HT1080 (cell line): ENCODE measurements around the gene INSYN1. TPM values are rescaled to one million over a fixed set of nuclear protein-coding genes. Genes with fewer than 3 reads are reported as not detected.
A peak's percentile ranks its signal among the peaks of the same experiment; 100 is the strongest.
"Not testable (repeated sequence)": the region's sequence is repeated elsewhere in the genome, so short reads cannot be mapped to it uniquely, and the experiment has no call there.

Experiments used
- DNase-seq: peaks from one replicate; pipeline ENCODE4 v3.0.0-alpha.2; 2015; ENCODE audit warnings: low read depth
- polyA plus RNA-seq, 2 experiments: library from polyadenylated mRNA; depleted of rRNA; stranded (reverse); fragments of >200 nt; gene quantifications; 2 replicates each; pipeline ENCODE4 v1.2.3, GENCODE V29; 2015
- total RNA-seq: library from RNA; depleted of rRNA; stranded (reverse); fragments of >200 nt; shearing (Covaris generic); gene quantifications from 2 replicates; pipeline ENCODE4 v1.2.3, GENCODE V29; 2014; rRNA removed

The INSYN1 gene, protein sequence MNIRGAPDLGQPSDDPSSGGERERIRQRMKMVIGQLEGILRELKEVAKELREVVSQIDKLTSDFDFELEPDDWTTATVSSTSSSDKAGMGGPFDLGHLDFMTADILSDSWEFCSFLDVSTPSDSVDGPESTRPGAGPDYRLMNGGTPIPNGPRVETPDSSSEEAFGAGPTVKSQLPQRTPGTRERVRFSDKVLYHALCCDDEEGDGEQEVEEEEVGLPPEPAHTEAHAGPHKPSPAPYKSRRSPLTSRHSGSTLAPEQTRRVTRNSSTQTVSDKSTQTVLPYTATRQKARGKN
- 0.53 and 1.1 TPM in 2 replicates for total RNA-seq
- polyA plus RNA-seq (2015; cell fraction: cytosol; rRNA removed): 0.08 and 0.21 TPM in 2 replicates
- polyA plus RNA-seq (2015; cell fraction: nucleus; rRNA removed): 0.01 and 0.51 TPM in 2 replicates

DNA sequence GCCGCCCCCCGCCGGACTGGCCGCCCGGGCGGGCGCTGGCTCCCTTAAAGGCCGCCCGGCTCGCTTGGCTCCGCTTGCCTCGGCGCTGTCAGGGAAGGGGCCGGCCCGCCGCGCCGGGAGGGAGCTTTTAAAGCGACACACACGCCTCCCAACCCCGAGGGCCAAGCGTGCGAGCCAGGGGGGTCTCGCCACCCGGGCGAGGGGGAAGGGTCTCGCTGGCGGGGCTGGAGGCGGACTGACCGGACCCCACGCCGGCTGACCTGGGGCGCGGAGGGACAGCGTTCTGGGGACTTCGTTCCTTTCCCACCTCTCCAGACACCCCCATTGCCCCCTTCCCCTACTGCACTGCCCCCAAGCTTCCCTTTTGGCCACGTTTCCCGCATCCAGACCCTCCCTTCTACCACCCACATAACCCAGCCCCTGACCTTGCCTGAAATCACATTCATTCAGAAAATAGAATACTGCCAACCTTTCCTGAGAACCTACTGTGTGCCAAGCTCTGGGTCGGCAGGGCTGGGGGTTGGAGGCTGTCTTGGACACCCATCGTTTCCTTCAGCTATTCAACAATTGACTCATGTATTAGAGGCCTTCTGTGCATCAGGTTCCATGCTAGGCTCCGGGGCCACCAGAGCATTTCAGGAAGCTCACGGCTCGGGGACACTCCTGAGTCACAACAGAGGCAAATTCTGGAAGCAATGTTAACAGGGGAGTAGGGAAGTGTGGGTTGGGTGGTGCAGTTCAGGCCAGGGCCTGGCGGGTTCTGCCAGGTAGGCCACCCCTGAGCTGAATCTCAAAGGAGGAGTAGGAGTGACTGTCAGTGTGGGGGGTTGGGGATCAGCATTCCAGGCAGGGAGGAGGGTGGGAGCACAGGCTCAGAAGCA, at the start of gene INSYN1:
Gene INSYN1, minus strand, starts transcription at position 102 of the 881 bp plus-strand sequence. CDS start 2,221 bp downstream, outside the sequence.
- DNase-seq: no peak

GRCh38 chr15:73802431-73803041, 49.4 kb upstream of the INSYN1 start:
- DNase-seq: no peak

DNA sequence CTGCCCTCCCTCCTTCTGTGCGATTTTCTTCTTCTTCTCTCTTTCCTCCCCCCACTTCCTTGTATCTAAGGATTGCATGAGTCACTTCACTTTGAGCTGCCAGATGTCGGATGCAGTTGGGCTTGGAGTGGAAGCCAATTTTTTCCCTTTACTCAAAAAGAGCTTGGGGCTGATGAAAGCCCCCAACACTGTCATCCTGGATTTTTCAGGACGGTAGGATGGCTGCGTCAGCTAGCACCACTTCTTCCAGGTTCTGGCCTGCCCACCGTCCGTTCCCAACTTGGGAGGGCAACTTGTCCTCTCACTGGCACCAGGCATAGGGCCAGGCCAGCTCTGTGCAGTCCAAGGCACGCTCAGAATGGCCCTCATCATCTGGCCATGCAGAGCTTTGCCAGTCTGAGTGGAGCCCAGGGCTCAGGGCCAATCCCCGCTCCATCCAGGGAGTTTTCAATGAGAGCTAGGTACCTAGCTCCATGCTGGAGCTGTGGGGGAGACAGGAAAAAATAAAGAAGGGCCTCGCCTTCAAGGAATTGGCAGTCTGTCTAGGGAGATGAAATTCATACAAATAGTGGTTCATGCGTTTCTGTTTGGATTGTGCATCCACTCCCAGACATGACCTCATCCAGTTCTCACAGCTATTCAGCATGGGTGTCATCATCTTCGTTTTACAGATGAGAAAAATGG, 47.7 kb upstream of the INSYN1 start:
- peak; percentile 86 for DNase-seq

DNA sequence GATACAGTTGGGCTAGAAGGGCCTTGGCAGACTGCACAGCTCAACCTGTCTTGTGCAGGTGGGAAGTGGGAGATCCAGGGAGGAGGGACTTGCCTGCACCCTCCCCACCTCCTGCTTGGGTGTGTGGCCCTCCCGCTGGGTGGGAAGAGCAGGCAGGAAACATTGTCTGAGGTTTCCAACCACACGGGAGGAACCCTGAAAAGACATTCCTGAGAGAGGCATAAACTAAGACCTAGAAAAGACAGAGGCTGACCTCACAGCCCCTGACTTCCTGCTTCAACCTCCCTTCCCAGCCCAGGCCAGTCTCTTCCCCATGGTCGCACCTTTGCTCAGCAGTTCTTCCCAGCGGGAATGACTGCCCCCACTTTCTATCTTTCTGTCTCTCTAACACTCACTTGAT, 46.3 kb upstream of the INSYN1 start:
- DNase-seq: peak; percentile 83

DNA sequence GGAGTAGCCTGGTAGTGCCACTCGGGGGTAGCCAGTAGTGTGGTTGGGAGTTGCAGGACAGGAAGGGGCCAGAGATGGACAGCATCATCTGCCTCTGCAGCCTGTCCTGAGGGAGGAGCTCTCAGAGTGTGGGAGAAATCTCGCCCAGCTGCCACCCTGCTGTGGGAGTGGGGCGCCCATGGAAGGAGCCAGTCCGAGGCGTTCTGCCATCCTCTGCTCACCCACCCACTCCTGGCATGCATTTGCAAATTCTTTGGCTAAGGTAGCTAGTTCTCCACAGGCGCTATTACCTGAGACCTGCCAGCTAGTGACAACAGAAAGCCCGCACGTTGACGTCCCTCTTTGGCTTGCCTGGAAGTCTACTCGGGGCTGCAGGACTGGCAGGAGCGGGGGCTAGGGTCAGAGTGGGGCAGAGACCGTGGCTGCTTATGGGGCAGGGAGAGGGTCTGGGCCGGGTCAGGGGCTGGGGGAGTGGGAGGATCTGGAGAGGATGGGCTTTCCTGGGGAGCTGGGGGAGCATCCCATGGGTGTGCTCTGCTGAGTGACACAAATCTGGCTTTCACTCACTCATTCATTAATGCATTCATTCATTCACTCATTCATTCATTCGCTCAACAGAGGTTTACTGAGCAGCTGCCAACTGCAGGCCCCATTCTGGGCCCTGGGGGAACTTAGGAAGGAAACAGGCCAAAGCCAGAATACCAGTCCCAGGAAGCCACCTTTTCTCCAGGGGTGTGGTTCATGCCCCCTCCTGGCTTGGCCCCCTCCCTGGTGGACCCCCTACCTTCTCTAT, 44.4 kb upstream of the INSYN1 start:
- DNase-seq: no peak

GRCh38 chr15:73796331-73796831, 43.2 kb upstream of the INSYN1 start:
- DNase-seq: no peak

DNA sequence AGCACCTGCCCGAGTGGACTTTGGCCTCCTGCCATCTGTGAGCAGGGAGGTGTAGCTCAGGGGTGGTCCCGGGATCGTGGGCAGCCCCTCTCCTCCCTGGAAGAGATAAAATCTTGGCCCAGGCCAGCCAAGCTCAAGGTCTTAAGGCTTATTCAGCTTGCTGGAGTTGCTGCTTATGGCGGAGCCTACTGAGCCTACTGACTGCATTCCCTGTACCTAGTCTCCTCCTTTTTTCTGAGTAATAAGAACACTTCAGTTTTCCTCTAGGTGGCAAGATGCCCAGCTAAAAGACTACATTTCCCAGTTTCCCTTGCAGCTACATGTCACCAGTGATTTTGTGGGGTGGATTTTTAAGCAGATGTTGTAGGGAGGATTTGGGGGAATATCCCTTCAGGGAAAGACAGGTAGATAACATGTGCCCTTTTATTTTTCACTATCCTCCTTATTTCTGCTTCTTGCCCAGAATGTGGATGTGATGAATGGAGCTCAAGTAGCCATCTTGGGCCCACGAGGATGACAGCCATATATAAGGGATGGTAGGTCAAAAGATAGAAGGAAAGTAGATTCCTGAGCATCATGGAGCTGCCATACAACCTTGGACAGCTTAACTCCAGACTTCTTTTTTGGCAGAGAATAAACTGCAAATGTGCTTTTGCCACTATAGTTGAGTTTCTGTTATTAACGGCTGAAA, 41.4 kb upstream of the INSYN1 start:
- peak; percentile 64 for DNase-seq

GRCh38 chr15:73792899-73793541, 39.9 kb upstream of the INSYN1 start:
- not testable (repeated sequence) for DNase-seq

DNA sequence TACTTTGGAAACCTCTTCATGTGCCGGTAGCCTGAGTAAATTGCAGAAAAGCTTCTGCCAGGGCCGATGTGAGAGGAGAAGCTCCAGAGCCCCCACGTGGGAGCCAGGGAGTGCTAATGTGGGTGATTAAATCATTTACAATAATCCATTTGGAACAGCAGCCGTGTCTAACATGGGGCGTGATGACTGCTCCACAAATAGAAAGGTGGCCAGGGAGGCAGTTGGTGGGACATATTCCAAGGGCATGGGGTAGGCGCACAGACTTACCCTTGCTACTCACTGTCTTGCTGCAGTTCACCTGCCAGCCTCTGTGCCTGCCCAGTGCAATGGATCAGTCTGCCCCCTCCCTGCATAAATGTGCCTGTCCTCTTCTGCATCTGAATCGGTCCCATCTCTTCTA, 39.3 kb upstream of the INSYN1 start:
- DNase-seq: no peak

DNA sequence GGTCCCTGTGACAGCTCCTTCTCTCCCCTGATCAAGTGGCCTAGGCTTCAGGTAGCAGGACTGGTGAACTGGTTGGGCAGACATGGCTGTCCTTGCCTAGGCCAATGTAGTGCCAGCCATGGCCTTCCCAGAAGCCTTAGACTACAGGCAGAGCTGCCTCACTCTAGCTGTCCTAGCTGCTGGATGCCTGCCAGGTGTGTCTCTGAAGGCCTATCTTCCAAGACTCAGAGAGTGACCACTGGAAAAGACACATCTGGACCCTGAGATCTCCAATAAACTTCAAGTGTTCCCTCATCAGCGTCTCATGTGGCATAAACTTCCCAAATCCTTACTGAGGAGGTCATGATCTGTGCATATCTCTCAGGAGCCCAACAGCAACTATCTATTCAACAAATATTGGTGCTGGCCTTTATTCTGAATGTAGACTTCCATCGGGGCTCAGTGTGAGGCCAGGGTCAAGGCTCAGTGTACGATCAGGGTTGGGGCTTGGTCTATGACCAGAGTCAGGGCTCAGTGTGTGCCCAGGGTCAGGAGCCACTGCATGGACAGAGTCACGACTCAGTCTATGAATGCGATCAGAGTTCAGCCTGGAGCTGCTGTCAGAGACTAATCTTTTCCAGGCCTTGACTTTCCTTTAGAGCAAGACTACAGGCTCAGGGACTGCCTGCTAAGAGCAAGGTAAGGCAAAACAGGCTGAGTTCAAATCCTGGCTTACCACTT, 36.5 kb upstream of the INSYN1 start:
- DNase-seq: no peak

GRCh38 chr15:73787621-73788020, 34.5 kb upstream of the INSYN1 start:
- DNase-seq: peak; percentile 58

- DNase-seq: no peak
These were observed 33.4 kb upstream of the INSYN1 start for GRCh38 chr15:73786538-73786937.

DNA sequence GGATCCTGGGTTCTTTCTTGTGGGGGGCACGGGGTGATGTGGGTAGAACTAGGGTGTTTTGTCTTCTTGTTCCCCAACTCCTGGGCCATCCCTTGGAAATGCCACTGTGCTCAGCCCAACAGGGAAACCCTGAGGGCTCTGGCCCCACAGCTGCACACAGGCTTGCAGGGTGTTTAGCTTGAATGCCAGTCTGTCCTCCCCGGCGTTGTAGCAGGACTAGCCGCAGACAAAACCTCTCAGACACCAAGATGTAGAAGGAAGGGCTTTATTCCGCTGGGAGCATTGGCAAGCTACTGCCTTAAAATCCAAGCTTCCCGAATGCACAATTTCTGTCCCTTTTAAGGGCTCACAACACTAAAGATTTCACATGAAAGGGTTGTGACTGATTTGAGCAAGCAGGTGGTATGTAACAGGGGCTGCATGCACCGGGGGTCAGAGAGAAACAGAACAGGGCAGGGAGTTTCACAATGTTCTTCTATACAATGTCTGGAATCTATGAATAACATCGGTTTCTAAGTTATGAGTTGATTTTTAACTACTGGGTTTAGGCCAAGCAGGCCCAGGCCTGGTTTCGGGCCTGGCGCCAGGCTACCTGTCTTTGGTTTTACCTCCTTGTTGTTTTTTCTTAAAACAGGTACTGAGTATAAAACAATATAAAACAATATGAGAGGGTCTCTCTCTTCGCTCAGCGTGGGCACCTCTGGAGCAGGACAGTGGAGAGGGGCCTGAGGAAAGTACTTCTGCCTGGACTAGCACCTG, 32.3 kb upstream of the INSYN1 start:
- DNase-seq: not testable (repeated sequence)

- DNase-seq: no peak
These were observed 31.1 kb upstream of the INSYN1 start for GRCh38 chr15:73784291-73784690.

GRCh38 chr15:73782344-73782959, 29.3 kb upstream of the INSYN1 start:
- DNase-seq: no peak

DNA sequence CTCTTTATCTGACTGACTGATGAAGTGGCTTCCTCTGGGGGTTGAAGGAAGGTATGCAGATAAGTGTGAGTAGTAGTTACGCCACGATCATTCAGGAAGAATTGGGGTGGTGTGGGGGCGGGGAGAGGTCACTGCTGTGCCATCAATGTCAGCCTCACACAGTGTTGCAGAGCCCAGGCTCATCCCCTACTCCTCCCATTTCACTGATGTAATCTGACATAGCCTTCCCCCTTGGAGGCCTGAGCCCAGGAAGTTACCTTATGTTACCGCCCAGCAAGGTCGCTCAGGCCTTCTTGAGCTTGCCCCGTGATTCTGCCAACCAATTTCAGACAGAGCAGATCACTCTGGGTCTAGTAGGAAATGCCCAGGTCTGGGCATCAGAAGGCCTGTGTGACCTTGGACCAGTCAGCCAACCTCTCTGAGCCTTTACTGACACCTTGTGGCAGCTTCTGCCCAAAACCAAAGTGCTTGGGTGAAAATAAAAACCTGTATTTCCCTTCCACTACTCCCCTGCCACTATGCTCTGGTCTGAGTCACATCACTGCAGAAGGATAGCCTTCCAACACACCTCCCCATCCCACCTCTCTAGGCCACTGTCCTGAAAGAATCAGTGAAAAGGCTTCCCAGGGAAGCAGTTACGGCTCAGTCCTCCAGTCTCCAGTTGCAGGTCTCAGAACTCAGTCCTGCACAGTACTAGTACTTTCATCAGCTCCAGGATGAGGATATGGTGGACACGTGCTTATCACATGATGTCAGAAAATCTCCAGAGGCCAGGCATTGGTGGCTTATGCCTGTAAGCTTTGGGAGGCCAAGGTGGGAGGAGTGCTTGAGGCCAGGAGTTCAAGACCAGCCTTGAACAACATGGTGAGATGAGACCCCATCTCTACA, 28.1 kb upstream of the INSYN1 start:
- peak; percentile 70 for DNase-seq
